PC-9 (cell line): ENCODE measurements around the gene GATM. TPM values are rescaled to one million over a fixed set of nuclear protein-coding genes. Genes with fewer than 3 reads are reported as not detected.

Source experiments
- BruUV-seq: library from RNA; stranded (reverse); fragments of 400-500 nt; replicated peaks from 2 replicates; lab custom pipeline; 2021; lab: Mats Ljungman, UMichigan
- CTCF ChIA-PET: fragments of 300-600 bp; sonication (Branson Sonifier 250); formaldehyde crosslinking; loops from one replicate; lab custom pipeline; 2022; ENCODE audit warnings: antibody characterized with exemption; lab: Charles Lee
- POLR2A ChIA-PET: fragments of 300-600 bp; sonication (Branson Sonifier 250); formaldehyde crosslinking; loops from one replicate; lab custom pipeline; 2022; ENCODE audit warnings: antibody characterized with exemption; ENCODE audit not compliant: unreplicated experiment; lab: Charles Lee
- DNase-seq, 2 experiments: peaks; one replicate each; pipeline versions ENCODE4 v3.0.0 to v3.0.0-alpha.2; 2015 to 2022; ENCODE audit warnings: mixed read lengths in 1 of 2
- H2AFZ ChIP-seq: fragments of 200-600 bp; sonication (generic); 2 replicates; pipeline ENCODE4 v1.8.1; 2017; ENCODE audit warnings: antibody characterized with exemption
- H3F3A ChIP-seq: fragments of 200-600 bp; sonication (generic); 2 replicates; pipeline ENCODE4 v1.8.1; 2017; ENCODE audit warnings: antibody characterized with exemption, mild to moderate bottlenecking, low read depth; ENCODE audit not compliant: insufficient read depth
- H3K27ac ChIP-seq: fragments of 200-600 bp; sonication (generic); 2 replicates; pipeline ENCODE4 v1.6.1; 2016; ENCODE audit warnings: mixed run types
- H3K27me3 ChIP-seq: fragments of 200-600 bp; sonication (generic); 2 replicates; pipeline ENCODE4 v1.6.1; 2016; ENCODE audit warnings: low read depth, mixed run types; ENCODE audit not compliant: insufficient read depth
- H3K36me3 ChIP-seq: fragments of 200-600 bp; sonication (generic); 2 replicates; pipeline ENCODE4 v1.6.1; 2016; ENCODE audit warnings: low read depth, mixed run types
- H3K4me1 ChIP-seq: fragments of 200-600 bp; sonication (generic); replicated peaks from 2 replicates; pipeline ENCODE4 v1.6.1; 2016; ENCODE audit warnings: mixed run types; ENCODE audit not compliant: insufficient read depth
- H3K4me2 ChIP-seq: fragments of 200-600 bp; sonication (generic); 2 replicates; pipeline ENCODE4 v1.6.1; 2017; ENCODE audit warnings: mixed run types
- H3K4me3 ChIP-seq: fragments of 200-600 bp; sonication (generic); 2 replicates; pipeline ENCODE4 v1.6.1; 2016; ENCODE audit warnings: mixed run types
- H3K79me2 ChIP-seq: fragments of 200-600 bp; sonication (generic); 2 replicates; pipeline ENCODE4 v1.6.1; 2017; ENCODE audit warnings: low read depth, mixed run types
- H3K9me2 ChIP-seq: fragments of 200-600 bp; sonication (generic); 2 replicates; pipeline ENCODE4 v1.8.1; 2017; ENCODE audit warnings: mild to moderate bottlenecking; ENCODE audit not compliant: insufficient read depth
- H3K9me3 ChIP-seq: fragments of 200-600 bp; sonication (generic); 2 replicates; pipeline ENCODE4 v1.8.1; 2016; ENCODE audit warnings: low read depth; ENCODE audit not compliant: insufficient read depth
- H4K20me1 ChIP-seq: fragments of 200-600 bp; sonication (generic); 2 replicates; pipeline ENCODE4 v1.8.1; 2017; ENCODE audit not compliant: insufficient read depth
- CTCF ChIP-seq: fragments of 200-600 bp; sonication (generic); conservative IDR thresholded peaks from 2 replicates; pipeline ENCODE4 v1.6.1; 2017; ENCODE audit warnings: mixed run types, antibody characterized with exemption, mild to moderate bottlenecking, moderate library complexity
- EZH2 ChIP-seq: fragments of 200-600 bp; sonication (generic); IDR thresholded peaks from 2 replicates; pipeline ENCODE4 v1.8.0; 2017; ENCODE audit warnings: antibody characterized with exemption, low read depth
- intact Hi-C: fragments of 100-400 bp; cut with micrococcal nuclease; formaldehyde crosslinking; loops from one replicate; pipeline ENCODE4 v1.10.0; 2022; ENCODE audit not compliant: unreplicated experiment
- total RNA-seq: library from RNA; stranded (reverse); gene quantifications from 2 replicates; pipeline ENCODE4 v1.2.3, GENCODE V29; 2021

Gene GATM
- total RNA-seq, 1 experiment from 2014 or later: 9.8 TPM

DNA sequence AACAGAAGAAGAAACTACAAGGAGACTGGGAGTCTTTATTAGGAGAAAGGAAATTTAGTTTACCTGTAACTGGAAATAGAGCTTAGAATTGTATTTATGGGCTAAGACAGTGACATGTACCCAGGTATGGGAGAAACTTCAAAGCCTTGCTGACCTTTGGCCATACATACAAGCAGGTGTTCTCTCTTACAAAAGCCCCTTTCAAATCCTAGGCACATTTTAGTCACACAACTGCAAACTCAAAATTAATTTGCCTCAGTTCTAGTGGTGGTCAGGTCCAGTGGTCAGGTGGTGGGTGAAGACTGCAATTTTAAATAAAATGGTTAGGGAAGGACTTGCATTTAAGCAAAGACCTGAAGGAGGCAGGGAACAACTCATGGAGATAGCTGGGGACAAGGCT is 30.4 kb downstream of the GATM start:
- no peak overlapping the region for H3K4me2 ChIP-seq
- CTCF ChIA-PET: no interaction called here
- H3K27ac ChIP-seq: no peak overlapping the region
- H3F3A ChIP-seq: peaks cover 8% of the 10 kb centered on the region; the same call in 1 of the 2 replicates
- no peak for DNase-seq
- no peak overlapping the region for H3K4me3 ChIP-seq
- no TSS peak for BruUV-seq
- POLR2A ChIA-PET: no interaction called here
- TF ChIP-seq CTCF: no peak
- TF ChIP-seq EZH2: no peak
- no peaks in the 10 kb centered on the region for H4K20me1 ChIP-seq
- H3K4me1 ChIP-seq: peaks cover 37% of the 10 kb centered on the region
- no peaks in the 10 kb centered on the region for H3K27me3 ChIP-seq
- H3K9me3 ChIP-seq: no peaks in the 10 kb centered on the region
- no peaks in the 10 kb centered on the region for H3K9me2 ChIP-seq
- no peaks in the 10 kb centered on the region for H3K79me2 ChIP-seq
- H3K36me3 ChIP-seq: no peaks in the 10 kb centered on the region
- intact Hi-C loops: no loop called here
- H2AFZ ChIP-seq: no peak overlapping the region

DNA sequence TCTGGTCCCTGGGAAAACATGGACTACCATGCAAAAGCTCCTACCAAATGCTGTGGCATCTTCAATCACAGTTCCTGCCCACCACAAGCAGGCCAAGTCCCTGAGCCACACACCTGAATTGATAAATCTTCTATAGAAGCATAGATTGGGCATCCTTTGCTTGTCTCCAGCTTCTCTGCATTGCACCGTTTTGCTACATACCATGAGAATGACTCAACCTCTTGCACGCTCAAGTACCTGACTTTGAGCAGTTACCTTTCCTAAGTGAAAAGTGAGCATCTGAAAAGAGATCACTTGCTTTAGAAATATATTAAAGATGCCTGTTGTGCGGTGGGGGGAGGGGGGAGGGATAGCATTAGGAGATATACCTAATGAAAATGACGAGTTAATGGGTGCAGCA is 31.3 kb downstream of the GATM start:
- no peaks in the 10 kb centered on the region for H3K9me3 ChIP-seq
- H3F3A ChIP-seq: peaks cover 8% of the 10 kb centered on the region; the same call in 1 of the 2 replicates
- H3K9me2 ChIP-seq: no peaks in the 10 kb centered on the region
- H3K27ac ChIP-seq: no peak overlapping the region
- H3K4me3 ChIP-seq: no peak overlapping the region
- H3K4me2 ChIP-seq: peak overlapping the region; percentile 15; the same call in 1 of the 2 replicates
- H3K79me2 ChIP-seq: no peaks in the 10 kb centered on the region
- peaks cover 42% of the 10 kb centered on the region for H3K4me1 ChIP-seq
- no peak overlapping the region for H2AFZ ChIP-seq
- no peaks in the 10 kb centered on the region for H3K36me3 ChIP-seq
- no peak for TF ChIP-seq EZH2
- no peak for TF ChIP-seq CTCF
- no peaks in the 10 kb centered on the region for H3K27me3 ChIP-seq
- no peaks in the 10 kb centered on the region for H4K20me1 ChIP-seq
- ChIA-PET CTCF (no interaction called here), POLR2A (interaction anchor here (0.7 kb wide), 1 partner anchor 55 kb away, joined by 5 read pairs; no protein-coding TSS in a partner anchor)
- no TSS peak for BruUV-seq
- intact Hi-C loops: no loop called here
- peak in 1 of 2 experiments; percentile 67 for DNase-seq

- Histone ChIP-seq H3K27ac (peak overlapping the region; percentile 23; the same call in 1 of the 2 replicates), H3K9me3 (no peaks in the 10 kb centered on the region), H3K4me2 (no peak overlapping the region), H2AFZ (no peak overlapping the region), H3F3A (peaks cover 8% of the 10 kb centered on the region; the same call in 1 of the 2 replicates), H3K36me3 (no peaks in the 10 kb centered on the region), H3K4me1 (peaks cover 42% of the 10 kb centered on the region), H3K9me2 (no peaks in the 10 kb centered on the region), H4K20me1 (no peaks in the 10 kb centered on the region), H3K4me3 (no peak overlapping the region), H3K79me2 (no peaks in the 10 kb centered on the region), H3K27me3 (no peaks in the 10 kb centered on the region)
- ChIA-PET POLR2A (interaction anchor here (0.7 kb wide), 1 partner anchor 55 kb away, joined by 5 read pairs; no protein-coding TSS in a partner anchor), CTCF (no interaction called here)
- TF ChIP-seq CTCF (no peak), EZH2 (no peak)
- DNase-seq: no peak
- intact Hi-C loops: no loop called here
- no TSS peak for BruUV-seq
Observed at GRCh38 chr15:45346381-45346780, 32.0 kb downstream of the GATM start.
